ENCODE data around the gene PRR33. TPM values are rescaled to one million over a fixed set of nuclear protein-coding genes. Genes with fewer than 3 reads are reported as not detected.

The PRR33 gene
- polyA plus RNA-seq, 1 donor = 0.08 TPM

GRCh38 chr11:1928891-1929541, 37.3 kb upstream of the PRR33 start:
- no peak for DNase-seq

GRCh38 chr11:1928470-1928890, 36.8 kb upstream of the PRR33 start:
- no peak for DNase-seq

GRCh38 chr11:1927848-1928469, 36.3 kb upstream of the PRR33 start:
- DNase-seq = no peak

- no peak for DNase-seq
These were observed 35.5 kb upstream of the PRR33 start for GRCh38 chr11:1927026-1927847.

GRCh38 chr11:1926156-1927025, 34.7 kb upstream of the PRR33 start:
- DNase-seq = no peak

GRCh38 chr11:1925373-1926155, 33.9 kb upstream of the PRR33 start:
- no peak for DNase-seq

- DNase-seq = no peak
These were observed 33.1 kb upstream of the PRR33 start for GRCh38 chr11:1924646-1925372.

- DNase-seq = no peak
These were observed 32.5 kb upstream of the PRR33 start for GRCh38 chr11:1924181-1924580.

- no peak for DNase-seq
These were observed 31.7 kb upstream of the PRR33 start for GRCh38 chr11:1923201-1923956.

- DNase-seq = no peak
These were observed 30.9 kb upstream of the PRR33 start for GRCh38 chr11:1922481-1923081.

- no peak for DNase-seq
These were observed 30.0 kb upstream of the PRR33 start for GRCh38 chr11:1921574-1922141.

GRCh38 chr11:1920909-1921573, 29.3 kb upstream of the PRR33 start:
- DNase-seq = no peak

GRCh38 chr11:1920128-1920908, 28.6 kb upstream of the PRR33 start:
- no peak for DNase-seq

GRCh38 chr11:1919391-1920127, 27.9 kb upstream of the PRR33 start, which contains the start of gene TNNT3:
Gene TNNT3, plus strand, starts transcription at chr11:1919703. Its CDS starts 3,172 bp downstream, at chr11:1922875.
- DNase-seq = no peak

- DNase-seq = no peak
These were observed 27.0 kb upstream of the PRR33 start for GRCh38 chr11:1918436-1919315.
